Ishikawa (cell line): ENCODE results near the gene TYW5.

Experiments used
- CEBPB ChIP-seq: IDR thresholded peaks from 2 replicates; pipeline ENCODE4 v1.6.1; 2012
- CREB1 ChIP-seq: IDR thresholded peaks from 2 replicates; pipeline ENCODE4 v1.6.1; 2012; ENCODE audit warnings: low read depth
- EGR1 ChIP-seq: IDR thresholded peaks from 2 replicates; pipeline ENCODE4 v1.6.1; 2012
- EP300 ChIP-seq: IDR thresholded peaks from 2 replicates; pipeline ENCODE4 v1.6.1; 2012; ENCODE audit warnings: borderline replicate concordance
- FOXM1 ChIP-seq: IDR thresholded peaks from 2 replicates; pipeline ENCODE4 v1.6.1; 2012; ENCODE audit warnings: low read depth, borderline replicate concordance
- NFIC ChIP-seq: IDR thresholded peaks from 2 replicates; pipeline ENCODE4 v1.6.1; 2012
- TAF1 ChIP-seq: IDR thresholded peaks from 2 replicates; pipeline ENCODE4 v1.6.1; 2012; ENCODE audit warnings: low read depth, mild to moderate bottlenecking
- TF ChIP-seq, protein P1 (sequence below): IDR thresholded peaks from 2 replicates; pipeline ENCODE4 v1.6.1; 2012

DNA sequence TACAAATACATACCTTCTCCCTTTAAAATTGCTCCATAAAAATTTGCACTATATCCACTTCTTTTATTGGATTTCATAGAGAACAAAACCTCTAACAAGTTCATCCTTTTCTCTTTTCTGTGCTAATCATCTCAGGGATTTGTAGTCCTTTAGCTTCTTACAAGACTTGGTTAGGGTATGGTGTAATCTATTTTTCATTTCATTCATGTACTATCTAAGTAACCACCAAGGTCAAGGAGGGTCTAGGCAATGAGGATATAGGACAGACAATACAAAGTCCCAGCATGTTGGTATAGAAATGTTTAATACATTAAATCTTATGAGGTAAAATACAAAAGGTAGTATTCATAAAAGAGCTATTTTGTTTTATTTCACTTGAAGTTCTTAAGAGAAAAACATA lies 26.7 kb downstream of the TYW5 start:
- TF ChIP-seq EGR1 (no peak), CREB1 (no peak), FOXM1 (no peak), EP300 (no peak), TAF1 (no peak), NFIC (no peak), CEBPB (no peak)
- TF ChIP-seq, protein P1, sequence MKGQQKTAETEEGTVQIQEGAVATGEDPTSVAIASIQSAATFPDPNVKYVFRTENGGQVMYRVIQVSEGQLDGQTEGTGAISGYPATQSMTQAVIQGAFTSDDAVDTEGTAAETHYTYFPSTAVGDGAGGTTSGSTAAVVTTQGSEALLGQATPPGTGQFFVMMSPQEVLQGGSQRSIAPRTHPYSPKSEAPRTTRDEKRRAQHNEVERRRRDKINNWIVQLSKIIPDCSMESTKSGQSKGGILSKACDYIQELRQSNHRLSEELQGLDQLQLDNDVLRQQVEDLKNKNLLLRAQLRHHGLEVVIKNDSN: no peak
